NCI-H1417 (cell line): Measurements from ENCODE around the gene PPY.
"Not testable (repeated sequence)": the region's sequence is repeated elsewhere in the genome, so short reads cannot be mapped to it uniquely, and the experiment has no call there.

Source experiments
- DNase-seq, 3 experiments: peaks; one replicate each; lab custom pipeline; 2025; lab: John Stamatoyannopoulos, UW

Gene PPY

DNA sequence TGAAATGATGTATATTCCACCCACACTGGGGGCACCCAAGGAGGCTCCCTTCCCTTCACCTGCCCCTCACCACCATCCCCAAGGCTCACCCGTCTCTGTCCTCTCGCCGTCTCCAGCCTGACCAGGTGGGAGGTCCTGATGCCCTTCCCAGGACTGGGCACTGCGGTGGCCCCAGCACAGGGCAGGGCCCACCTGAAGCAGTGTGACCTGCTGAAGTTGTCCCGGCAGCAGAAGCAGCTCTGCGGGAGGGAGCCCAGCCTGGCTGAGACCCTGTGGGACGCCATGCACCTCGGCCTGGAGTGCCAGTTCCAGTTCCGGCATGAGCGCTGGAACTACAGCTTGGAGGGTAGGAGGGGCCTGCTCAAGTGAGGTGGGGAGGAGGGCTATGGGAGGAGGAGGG, 9.9 kb downstream of the PPY start:
- DNase-seq: no peak

GRCh38 chr17:43931062-43931571, 11.2 kb downstream of the PPY start:
- no peak for DNase-seq

DNA sequence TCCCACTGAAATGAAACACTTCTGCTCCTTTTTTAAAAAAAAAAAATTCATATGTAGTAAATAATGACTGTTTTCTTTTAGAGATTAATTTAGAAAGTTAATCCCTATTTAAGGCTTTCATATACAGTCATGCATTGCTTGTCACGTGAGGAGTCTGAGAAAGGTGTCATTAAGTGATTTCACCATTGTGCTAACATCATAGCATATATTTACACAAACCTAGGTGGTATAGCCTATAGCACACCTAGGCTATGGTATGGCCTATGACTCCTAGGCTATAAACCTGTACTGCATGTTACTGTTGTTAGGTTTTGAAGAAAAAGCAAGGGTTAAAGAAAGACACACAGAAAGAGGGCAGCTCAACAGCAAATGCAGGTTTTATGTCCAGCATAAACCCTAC, 13.7 kb downstream of the PPY start:
- DNase-seq: peak in 2 of 3 experiments; percentile 19 to 74

GRCh38 chr17:43927929-43928328, 14.3 kb downstream of the PPY start:
- not testable (repeated sequence) for DNase-seq

GRCh38 chr17:43927060-43927864, 15.0 kb downstream of the PPY start:
- no peak for DNase-seq

GRCh38 chr17:43924558-43924957, 17.7 kb downstream of the PPY start:
- DNase-seq: no peak

GRCh38 chr17:43920500-43921095, 21.7 kb downstream of the PPY start:
- no peak for DNase-seq

GRCh38 chr17:43918026-43918389, 24.3 kb downstream of the PPY start:
- DNase-seq: no peak

DNA sequence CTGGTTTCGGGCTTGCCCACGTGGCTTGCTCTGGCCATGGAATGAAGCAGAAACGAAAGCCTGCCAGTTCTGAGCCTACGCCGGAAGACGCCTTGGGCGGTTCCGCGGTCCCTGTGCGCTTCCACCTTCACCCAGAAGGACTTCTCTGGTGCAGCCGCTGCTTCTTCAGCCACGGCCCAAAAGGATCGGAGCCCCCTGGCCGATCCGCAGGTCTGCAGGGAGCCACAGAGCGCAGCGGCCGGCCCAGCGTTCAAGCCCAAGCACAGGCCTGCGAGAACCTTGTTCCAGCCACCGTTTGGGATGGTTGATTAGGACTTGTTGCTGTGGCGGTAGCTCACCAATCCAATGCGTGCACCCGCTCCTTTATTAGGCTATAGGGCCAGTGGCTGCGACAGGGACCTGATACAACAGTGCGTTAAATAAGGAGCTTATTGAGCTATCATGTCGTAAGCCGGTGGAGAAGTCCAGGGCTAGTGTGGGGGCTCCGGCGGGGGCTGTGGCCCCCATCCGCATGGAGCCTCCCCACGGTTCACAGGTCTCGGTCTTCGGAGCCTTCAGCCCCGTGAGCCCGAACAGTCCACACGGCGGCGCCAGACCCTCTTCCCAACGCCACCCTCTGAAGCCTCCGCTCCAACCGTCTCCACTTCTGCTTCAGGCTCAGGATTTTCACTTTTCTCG, 24.8 kb downstream of the PPY start:
- DNase-seq: no peak

GRCh38 chr17:43917016-43917347, 25.3 kb downstream of the PPY start:
- no peak for DNase-seq

GRCh38 chr17:43916385-43916784, 25.9 kb downstream of the PPY start:
- DNase-seq: no peak

DNA sequence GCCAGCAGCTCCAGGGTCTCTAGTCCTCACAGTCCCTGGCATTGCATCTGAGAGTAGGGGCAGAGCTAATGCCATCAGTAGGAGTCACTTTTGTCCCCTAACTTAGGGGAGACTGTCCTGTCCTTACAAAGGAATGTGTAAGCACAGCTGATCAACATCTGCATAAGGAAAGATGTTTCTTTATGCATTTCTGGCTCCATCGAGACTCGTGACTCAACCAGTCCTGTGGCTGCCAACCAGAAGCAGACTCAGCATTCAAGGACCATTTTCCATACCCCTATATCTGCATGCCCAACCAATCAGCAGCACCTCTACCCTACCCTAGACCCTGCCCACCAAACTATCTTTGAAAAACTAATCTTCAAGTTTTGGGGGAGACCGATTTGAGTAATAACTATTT, 26.7 kb downstream of the PPY start:
- DNase-seq: no peak

- no peak for DNase-seq
These were observed 27.8 kb downstream of the PPY start for GRCh38 chr17:43914451-43914850.

DNA sequence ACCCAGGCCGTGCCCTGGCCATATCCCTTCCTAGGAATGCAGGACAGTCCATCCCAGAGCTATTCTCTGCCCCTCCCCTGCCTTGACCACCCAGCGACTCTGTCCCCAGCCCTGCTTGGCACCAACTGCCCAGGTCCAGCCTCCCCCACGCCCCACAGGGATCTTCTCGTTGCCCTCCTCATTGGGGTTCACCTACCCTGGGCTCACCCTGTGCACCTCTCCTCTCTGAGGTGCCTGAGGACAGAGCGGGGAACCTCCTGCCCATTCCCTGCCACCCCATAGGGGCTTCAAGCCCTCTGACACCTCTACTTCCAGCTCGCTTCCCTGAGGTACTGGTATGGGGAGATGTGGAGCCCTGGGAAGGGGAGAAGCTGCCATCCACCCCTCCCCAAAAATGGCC, 28.7 kb downstream of the PPY start:
- DNase-seq: no peak

GRCh38 chr17:43912635-43913304, 29.5 kb downstream of the PPY start:
- no peak for DNase-seq

DNA sequence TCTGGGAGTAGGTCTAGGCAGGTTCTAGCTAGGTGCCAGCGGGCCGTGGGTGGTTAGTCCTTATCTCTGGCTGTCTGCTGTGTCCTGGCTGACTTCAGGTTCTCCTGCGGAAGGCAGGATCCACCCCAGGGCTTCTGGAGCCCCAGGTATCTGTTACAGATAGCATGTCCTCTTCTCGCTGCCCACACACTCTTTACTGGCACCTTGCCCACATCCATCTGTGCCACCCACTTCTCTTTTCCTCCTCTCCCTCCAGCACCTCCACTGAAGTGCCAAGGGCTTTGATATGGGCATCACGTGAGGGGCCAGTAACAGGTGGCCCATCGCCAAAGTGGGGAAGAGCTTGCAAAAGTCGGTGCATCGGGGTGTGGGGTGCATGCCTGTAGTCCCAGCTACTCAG, 30.4 kb downstream of the PPY start:
- DNase-seq: no peak

GRCh38 chr17:43909537-43910231, 32.6 kb downstream of the PPY start:
- DNase-seq: no peak

- peak in 2 of 3 experiments; percentile 57 to 61 for DNase-seq
These were observed 34.1 kb downstream of the PPY start for GRCh38 chr17:43907998-43908721.

- peak; percentile 65 to 83 (median 80) for DNase-seq
These were observed 34.8 kb downstream of the PPY start, which contains the start of gene MPP2 for GRCh38 chr17:43907425-43907981. TSS of gene MPP2 (minus strand) at chr17:43907536. CDS start at chr17:43904460, 3,076 bp downstream.

DNA sequence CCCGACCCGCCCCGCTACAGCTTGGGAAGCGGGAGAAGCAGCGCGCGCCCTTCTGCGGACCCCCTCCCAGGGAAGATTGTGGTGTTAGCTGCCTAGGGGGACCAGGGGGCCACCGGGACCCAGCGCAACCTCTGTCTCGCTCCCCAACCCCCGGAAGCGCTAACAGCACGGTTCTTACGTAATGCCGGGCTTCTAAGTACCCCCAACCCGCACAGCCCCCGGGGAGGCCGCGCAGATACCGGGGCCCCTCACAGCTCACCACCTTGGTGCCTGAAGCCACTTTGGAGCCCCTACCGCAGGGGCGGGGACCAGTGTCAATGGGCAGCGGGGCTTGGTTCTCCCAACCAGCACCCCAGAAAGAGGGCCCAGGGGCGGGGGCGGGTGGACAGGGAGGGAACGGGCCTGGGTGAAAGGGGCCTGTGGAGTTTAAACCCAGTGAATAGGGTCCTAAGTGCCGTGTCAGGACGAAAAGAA, 35.3 kb downstream of the PPY start:
- peak in 1 of 3 experiments; percentile 54 for DNase-seq
